Activated T-helper 1 cell treated with anti-CD3 and anti-CD28 coated beads, Interleukin-12 subunit alpha, Interleukin-12 subunit beta, Interleukin-2, Interleukin-4 antibody, amounts not matched to agents 30 ng/mL and 10 ng/mL and 1 ng/mL, durations not matched to agents 14 hours and 24 hours and 36 hours (primary cell): Measurements from ENCODE around the gene ISY1. TPM values are rescaled to one million over a fixed set of nuclear protein-coding genes. Genes with fewer than 3 reads are reported as not detected.
A peak's percentile ranks its signal among the peaks of the same experiment; 100 is the strongest.
"Not testable (repeated sequence)": the region's sequence is repeated elsewhere in the genome, so short reads cannot be mapped to it uniquely, and the experiment has no call there.

Experiments
- DNase-seq: peaks from one replicate; pipeline ENCODE4 v3.0.0; 2021; ENCODE audit warnings: low spot score
- H3K27ac Mint-ChIP-seq: one replicate; pipeline ENCODE4 v1.8.0; 2021; ENCODE audit warnings: mild to moderate bottlenecking, mixed read lengths
- H3K27me3 Mint-ChIP-seq: one replicate; pipeline ENCODE4 v1.8.0; 2022; ENCODE audit warnings: mild to moderate bottlenecking, moderate library complexity, mixed read lengths; ENCODE audit not compliant: insufficient read depth
- H3K36me3 Mint-ChIP-seq: one replicate; pipeline ENCODE4 v1.8.0; 2021; ENCODE audit warnings: low read depth, mixed read lengths
- H3K4me1 Mint-ChIP-seq: one replicate; pipeline ENCODE4 v1.8.0; 2021; ENCODE audit warnings: low read depth, mixed read lengths
- H3K4me3 Mint-ChIP-seq: one replicate; pipeline ENCODE4 v1.8.0; 2021; ENCODE audit warnings: mild to moderate bottlenecking, moderate library complexity, mixed read lengths
- H3K9me3 Mint-ChIP-seq: one replicate; pipeline ENCODE4 v1.8.0; 2021; ENCODE audit warnings: mixed read lengths
- intact Hi-C: fragments of 100-400 bp; cut with micrococcal nuclease; formaldehyde crosslinking; loops from one replicate; pipeline ENCODE4 v1.15.1; 2024
- total RNA-seq: library from RNA; stranded (reverse); gene quantifications from 2 replicates; pipeline ENCODE4 v1.2.3, GENCODE V29; 2022

ISY1 gene
- total RNA-seq, 1 donor from 2014 or later = 75.4 TPM

DNA sequence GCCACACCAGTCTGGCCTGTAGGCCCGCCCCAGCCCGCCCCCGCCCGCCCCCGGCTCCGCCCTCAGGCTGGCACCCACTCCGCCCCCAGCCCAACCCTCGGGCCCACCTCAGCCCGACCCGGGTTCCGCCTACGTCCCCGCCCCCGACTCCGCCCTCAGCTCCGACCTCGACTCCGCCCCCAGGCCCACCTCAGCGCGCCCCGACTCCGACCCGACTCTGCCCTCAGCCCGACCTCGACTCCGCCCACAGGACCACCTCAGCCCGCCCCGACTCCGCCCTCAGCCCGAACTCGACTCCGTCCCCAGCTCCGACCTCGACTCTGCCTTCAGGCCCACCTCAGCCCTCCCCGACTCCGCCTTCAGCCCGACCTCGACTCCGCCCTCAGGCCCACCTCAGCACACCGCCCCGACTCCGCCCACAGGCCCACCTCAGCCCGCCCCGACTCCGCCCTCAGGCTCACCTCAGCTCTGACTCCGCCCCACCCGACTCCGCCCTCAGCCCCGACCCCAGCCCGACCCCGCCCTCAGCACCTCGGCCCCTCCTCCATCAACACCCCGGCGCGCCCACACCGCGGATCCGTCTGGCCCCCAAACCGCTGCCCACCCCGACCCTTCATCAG lies 39.0 kb downstream of the ISY1 start, which contains the start of gene RAB43:
RAB43 (minus strand) TSS at position 13 of the 620 bp plus-strand sequence. CDS start 315 bp downstream, outside the sequence.
- H3K27me3 Mint-ChIP-seq = no peaks in the 10 kb centered on the region
- intact Hi-C loops = loop anchor here (2.0 to 5.0 kb wide), 7 partner anchors 55 to 333 kb away; partner anchors contain the start of genes ACAD9 and IFT122
- peaks cover 48% of the 10 kb centered on the region for H3K4me1 Mint-ChIP-seq
- DNase-seq = peak; percentile 77
- no peaks in the 10 kb centered on the region for H3K9me3 Mint-ChIP-seq
- peaks cover 24% of the 10 kb centered on the region for H3K36me3 Mint-ChIP-seq
- H3K4me3 Mint-ChIP-seq = peak within 1 kb of the TSS; percentile 94
- H3K27ac Mint-ChIP-seq = peak within 1 kb of the TSS; percentile 99

DNA sequence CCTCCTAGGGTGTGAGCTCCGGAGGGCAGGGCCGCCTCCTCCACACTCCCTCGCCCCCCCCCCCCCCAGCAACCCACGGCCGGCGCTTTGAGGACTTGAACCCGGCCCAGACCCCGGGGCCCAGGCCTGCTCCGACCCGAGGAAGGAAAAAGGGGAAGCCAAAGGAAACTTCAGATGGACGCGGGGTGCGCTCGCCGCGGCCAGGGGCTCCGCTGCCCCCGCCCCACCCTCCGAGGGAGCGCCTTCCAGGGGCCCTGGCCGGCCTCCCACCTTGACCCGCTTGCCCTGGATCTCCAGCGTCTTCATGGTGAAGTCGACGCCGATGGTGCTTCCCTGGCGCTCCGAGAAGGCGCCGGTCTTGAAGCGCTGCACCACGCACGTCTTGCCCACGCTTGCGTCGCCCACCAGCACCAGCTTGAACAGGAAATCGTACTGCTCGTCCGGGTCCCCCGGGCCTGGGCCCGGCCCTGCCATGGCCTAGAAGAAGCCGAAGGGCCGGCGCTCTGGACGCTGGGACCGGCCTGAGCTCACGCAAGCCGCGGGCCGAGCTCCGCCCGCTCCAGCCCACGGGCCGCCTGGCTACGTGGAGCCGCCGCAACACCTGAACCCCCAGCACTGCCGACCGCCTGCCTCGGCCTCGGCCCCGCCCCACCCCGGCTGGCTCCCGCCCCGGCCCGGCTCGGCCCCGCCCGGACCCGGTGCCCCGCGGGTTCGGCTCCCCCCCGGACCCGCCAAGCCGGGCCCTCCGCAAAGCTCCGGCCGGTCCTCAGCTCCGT lies 39.7 kb downstream of the ISY1 start:
- peaks cover 29% of the 10 kb centered on the region for H3K36me3 Mint-ChIP-seq

DNA sequence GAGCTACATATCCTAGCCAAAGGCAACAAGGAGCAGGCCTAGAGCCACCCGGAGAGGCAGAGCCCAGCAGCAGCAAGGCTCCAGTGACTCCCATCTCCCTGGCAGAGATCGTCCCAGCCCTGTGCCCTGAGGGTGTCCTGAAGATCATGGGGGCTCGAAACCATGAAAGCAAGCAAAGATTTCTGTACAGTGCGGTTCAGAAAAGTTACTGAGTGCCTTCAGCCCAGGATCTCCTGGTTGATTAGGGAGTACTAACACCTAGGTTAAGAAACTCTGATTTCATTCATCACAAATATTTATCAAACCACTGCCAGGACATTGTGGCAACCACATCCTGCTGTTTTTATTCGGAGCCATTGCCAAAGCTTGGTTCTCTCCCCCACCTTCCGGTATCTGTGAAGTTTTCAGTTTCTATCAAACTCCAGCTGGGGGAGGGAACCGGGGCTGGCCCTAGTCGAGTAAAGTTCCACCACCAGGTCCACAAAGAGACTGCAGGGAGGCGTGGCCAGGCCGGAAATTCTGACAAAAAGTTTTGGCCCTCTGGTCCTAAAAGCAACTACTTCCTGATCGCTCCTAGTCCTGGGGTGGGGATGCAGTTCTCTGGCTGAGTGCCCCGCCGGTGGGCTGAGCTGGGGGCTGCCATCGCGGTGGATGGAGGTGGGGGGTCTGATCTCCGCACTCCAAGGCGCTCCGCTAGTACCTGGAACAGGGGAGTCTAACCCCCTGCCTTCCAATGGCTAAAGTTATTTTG lies 40.4 kb downstream of the ISY1 start:
- intact Hi-C loops = loop anchor here (1.0 to 5.0 kb wide), 15 partner anchors 8 to 332 kb away; partner anchors contain the start of genes ACAD9, CFAP92, CNBP and COPG1
- Mint-ChIP-seq H3K27ac (peak overlapping the region; percentile 99), H3K36me3 (peaks cover 33% of the 10 kb centered on the region), H3K4me3 (peak overlapping the region; percentile 94), H3K9me3 (no peaks in the 10 kb centered on the region), H3K27me3 (no peaks in the 10 kb centered on the region), H3K4me1 (peaks cover 61% of the 10 kb centered on the region)
- peak; percentile 90 for DNase-seq

More for the DNA sequence above, 39.7 kb downstream of the ISY1 start:
- Mint-ChIP-seq H3K9me3 (no peaks in the 10 kb centered on the region), H3K27ac (peak overlapping the region; percentile 99), H3K27me3 (no peaks in the 10 kb centered on the region), H3K4me1 (peaks cover 55% of the 10 kb centered on the region), H3K4me3 (peak overlapping the region; percentile 94)
- intact Hi-C loops = loop anchor here (2.0 to 5.0 kb wide), 7 partner anchors 54 to 332 kb away; partner anchors contain the start of genes ACAD9 and IFT122
- DNase-seq = no peak

DNA sequence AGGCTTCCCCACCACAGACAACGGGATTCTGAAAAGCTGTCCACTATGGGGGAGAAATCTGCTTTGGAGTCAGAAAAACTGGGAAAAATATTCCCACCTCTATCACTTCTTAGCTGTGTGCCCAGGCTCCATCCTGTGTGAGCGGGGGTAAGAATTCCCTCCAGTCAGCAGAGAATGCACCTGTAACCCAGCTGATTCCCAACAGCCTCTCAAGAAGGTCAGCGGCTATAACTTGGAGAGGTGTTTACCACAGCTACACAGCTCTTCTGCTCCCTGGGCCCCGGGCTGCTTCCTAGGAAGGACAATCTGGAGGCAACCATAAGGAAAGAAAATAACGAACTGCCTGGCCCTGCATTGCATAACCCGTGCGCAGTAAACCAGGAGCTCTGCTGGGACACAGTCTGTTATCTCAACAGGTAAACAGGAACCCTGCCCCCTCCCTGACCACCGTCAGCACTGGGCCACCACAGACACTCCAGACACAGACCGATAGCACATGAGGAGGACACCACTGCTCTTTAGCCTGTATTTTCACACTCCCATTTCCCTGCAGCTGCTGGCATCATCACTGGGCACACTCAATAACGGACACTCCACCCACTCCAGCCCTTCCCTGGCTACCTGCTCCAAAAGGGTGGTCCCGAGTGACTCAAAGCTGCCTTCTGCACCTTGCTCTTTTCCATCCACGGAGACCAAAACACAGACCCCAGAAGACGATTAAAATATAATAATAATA lies 41.3 kb downstream of the ISY1 start:
- intact Hi-C loops = loop anchor here (1.0 to 5.0 kb wide), 17 partner anchors 7 to 502 kb away; partner anchors contain the start of genes ACAD9, CFAP92, CNBP and COPG1
- peaks cover 38% of the 10 kb centered on the region for H3K36me3 Mint-ChIP-seq
- peak overlapping the region; percentile 99 for H3K27ac Mint-ChIP-seq
- no peak for DNase-seq
- peaks cover 67% of the 10 kb centered on the region for H3K4me1 Mint-ChIP-seq
- no peaks in the 10 kb centered on the region for H3K27me3 Mint-ChIP-seq
- H3K4me3 Mint-ChIP-seq = peak overlapping the region; percentile 94
- H3K9me3 Mint-ChIP-seq = no peaks in the 10 kb centered on the region

DNA sequence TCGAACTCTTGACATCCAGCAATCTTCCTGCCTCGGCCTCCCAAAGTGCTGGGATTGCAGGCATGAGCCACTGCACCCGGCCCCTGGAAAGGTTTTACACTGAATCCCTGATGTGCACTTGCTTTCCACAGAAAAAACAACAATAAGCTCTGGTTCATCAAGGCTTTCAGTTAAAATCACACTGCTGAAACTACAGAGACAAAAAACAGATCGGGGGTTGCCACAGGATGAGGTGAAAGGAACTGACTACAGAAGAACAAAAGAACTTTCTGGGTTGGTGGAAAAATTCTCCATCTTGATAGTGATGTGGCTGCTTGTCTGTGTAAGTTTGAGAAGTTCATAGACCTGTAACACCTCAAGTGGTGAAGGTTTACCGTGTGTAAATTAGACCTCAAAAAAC lies 42.1 kb downstream of the ISY1 start:
- H3K4me1 Mint-ChIP-seq = peaks cover 75% of the 10 kb centered on the region
- no peaks in the 10 kb centered on the region for H3K27me3 Mint-ChIP-seq
- intact Hi-C loops = loop anchor here (1.0 to 5.0 kb wide), 3 partner anchors 16 to 501 kb away; no protein-coding TSS in a partner anchor
- H3K27ac Mint-ChIP-seq = peak overlapping the region; percentile 99
- peaks cover 44% of the 10 kb centered on the region for H3K36me3 Mint-ChIP-seq
- DNase-seq = peak; percentile 54
- H3K4me3 Mint-ChIP-seq = peak overlapping the region; percentile 94
- no peaks in the 10 kb centered on the region for H3K9me3 Mint-ChIP-seq

DNA sequence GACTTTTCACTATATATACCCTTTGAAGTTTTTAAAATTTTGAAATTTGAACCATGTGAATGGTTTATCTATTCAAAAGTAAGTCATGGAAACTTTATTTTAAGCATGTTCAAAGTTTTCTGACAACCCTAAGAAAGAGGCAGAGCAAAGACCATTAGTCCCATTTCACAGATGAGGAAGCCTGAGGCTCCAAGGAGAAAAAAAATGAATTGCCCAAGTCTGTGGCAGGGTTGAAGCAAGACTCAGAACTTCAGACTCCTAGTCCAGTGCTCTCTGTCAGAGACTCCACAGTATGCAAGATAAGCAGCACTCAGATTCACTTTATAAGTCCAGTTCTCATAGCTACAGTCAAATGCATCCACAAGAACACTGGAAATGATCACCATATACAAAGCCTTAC lies 43.7 kb downstream of the ISY1 start:
- intact Hi-C loops = loop anchor here (5.0 kb wide), 1 partner anchor 500 kb away; no protein-coding TSS in a partner anchor
- no peak for DNase-seq

DNA sequence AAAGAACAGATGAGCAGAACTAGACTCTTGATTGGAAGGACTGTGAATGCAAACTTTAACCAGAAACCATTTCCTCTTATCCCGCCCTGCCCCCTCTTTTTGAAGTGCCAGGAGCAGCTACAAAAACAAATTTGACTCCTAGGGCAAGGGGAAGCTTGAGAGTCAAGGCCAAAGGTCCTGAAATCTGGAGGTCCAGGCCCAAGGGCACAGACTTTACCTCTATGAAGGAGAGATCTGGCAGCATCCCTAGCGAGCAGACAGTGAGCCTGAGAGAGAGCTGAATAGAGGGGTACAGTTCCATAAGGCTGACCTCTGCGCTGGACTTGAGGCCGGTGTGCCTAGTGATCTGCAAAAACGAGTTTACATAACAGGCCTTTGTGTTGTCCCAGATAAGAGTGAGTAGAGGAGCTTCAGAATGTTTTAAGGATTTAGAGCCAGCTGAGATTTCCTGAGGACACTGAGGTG lies 44.3 kb downstream of the ISY1 start:
- Mint-ChIP-seq H3K4me3 (peak overlapping the region; percentile 78), H3K36me3 (peaks cover 55% of the 10 kb centered on the region), H3K4me1 (peaks cover 80% of the 10 kb centered on the region), H3K9me3 (no peaks in the 10 kb centered on the region), H3K27ac (peak overlapping the region; percentile 92), H3K27me3 (no peaks in the 10 kb centered on the region)
- no peak for DNase-seq
- intact Hi-C loops = loop anchor here (5.0 kb wide), 1 partner anchor 499 kb away; no protein-coding TSS in a partner anchor

More for the DNA sequence above, 43.7 kb downstream of the ISY1 start:
- Mint-ChIP-seq H3K36me3 (peaks cover 54% of the 10 kb centered on the region), H3K4me3 (peak overlapping the region; percentile 94), H3K9me3 (no peaks in the 10 kb centered on the region), H3K27ac (peak overlapping the region; percentile 99), H3K27me3 (no peaks in the 10 kb centered on the region), H3K4me1 (peaks cover 74% of the 10 kb centered on the region)

DNA sequence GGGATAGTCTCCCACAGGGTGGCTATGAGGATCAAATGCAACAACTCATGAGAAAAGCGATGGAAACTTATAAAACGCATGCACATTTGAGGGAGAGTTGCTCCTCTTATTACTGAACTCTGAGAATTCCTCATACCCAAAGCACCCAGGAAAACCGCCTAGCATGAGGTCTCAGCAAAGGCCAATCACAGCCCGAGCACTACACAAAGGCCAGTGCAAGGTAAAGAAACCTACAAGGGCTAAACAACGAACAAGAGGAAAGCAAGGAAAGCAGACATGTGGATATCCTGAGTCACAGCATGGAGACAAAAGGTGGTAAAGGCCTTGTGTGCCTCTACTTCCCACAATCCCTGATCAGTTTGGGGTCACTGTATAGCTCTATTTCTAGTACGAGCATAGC lies 46.4 kb downstream of the ISY1 start:
- intact Hi-C loops = no loop called here
- H3K36me3 Mint-ChIP-seq = peaks cover 58% of the 10 kb centered on the region
- H3K27ac Mint-ChIP-seq = peak overlapping the region; percentile 86
- no peaks in the 10 kb centered on the region for H3K27me3 Mint-ChIP-seq
- H3K4me1 Mint-ChIP-seq = peaks cover 86% of the 10 kb centered on the region
- no peak for DNase-seq
- peak overlapping the region; percentile 47 for H3K4me3 Mint-ChIP-seq
- no peaks in the 10 kb centered on the region for H3K9me3 Mint-ChIP-seq

DNA sequence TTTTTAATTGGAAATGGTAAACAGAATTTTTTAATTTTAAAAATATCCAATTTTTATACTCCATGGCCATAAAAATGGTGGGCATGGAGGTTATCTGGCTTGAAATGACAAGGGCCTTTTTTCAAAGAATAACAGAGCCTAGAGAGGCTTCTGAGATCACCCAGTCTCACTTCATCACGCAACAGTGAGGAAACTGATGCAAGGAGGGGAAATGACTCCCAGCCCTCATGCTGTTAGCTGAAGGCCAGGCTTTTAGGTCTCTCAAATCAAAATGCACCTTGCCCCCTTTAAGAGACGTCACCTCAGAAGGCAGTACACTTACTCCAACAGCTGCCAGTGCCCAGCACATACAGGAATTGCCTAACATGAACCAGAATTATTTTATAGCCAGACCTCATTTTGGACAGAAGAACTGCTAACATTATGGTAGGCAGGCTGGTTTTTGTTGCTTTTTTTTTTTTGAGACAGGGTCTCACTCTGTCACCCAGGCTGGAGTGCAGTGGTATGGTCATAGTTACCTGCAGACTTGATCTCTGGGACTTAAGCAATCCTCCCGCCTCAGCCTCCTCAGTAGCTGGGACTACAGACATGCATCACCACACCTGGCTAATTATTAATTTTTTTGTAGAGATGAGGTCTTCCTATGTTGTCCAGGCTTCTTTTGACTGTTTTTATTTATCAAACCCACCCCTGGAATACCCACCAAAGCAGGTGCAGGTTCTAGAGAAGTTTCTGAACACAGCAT lies 48.4 kb downstream of the ISY1 start:
- Mint-ChIP-seq H3K27me3 (no peaks in the 10 kb centered on the region), H3K4me3 (peak overlapping the region; percentile 59), H3K9me3 (no peaks in the 10 kb centered on the region), H3K36me3 (peaks cover 60% of the 10 kb centered on the region), H3K4me1 (peaks cover 82% of the 10 kb centered on the region), H3K27ac (peak overlapping the region; percentile 92)
- intact Hi-C loops = loop anchor here (1.0 kb wide), 1 partner anchor 8 kb away; no protein-coding TSS in a partner anchor
- DNase-seq = peak; percentile 31

DNA sequence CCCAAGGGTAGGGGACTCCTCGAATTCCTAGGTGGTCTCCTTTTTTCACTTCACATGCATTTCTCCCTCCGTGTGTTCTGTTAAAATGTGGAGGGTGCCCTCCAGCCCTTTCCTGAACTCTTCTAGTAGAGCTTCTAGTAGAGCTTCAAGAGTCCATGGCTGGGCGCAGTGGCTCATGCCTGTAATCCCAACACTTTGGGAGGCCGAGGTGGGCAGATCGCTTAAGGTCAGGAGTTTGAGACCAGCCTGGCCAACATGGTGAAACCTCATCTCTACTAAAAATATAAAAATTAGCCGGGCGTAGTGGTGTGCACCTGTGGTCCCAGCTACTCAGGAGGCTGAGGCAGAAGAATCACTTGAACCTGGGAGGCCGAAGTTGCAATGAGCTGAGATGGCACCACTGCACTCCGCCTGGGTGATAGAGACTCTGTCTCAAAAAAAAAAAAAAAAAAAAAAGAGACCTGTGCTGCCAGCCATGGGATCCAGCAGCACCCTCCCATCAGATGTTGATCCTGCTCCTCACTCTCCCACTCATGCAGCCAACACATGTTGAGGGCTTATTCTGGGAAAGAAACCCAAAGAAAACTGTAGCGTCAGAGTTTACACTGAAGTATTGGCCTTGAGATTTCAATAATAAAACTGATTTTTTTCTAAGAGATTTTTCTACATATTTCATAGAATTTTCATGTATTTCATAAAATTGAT lies 49.6 kb downstream of the ISY1 start:
- Mint-ChIP-seq H3K4me1 (peaks cover 70% of the 10 kb centered on the region), H3K36me3 (peaks cover 54% of the 10 kb centered on the region), H3K27ac (peak overlapping the region; percentile 67)
- intact Hi-C loops, H3K27me3 Mint-ChIP-seq, H3K9me3 Mint-ChIP-seq, H3K4me3 Mint-ChIP-seq, DNase-seq: not testable (repeated sequence)

DNA sequence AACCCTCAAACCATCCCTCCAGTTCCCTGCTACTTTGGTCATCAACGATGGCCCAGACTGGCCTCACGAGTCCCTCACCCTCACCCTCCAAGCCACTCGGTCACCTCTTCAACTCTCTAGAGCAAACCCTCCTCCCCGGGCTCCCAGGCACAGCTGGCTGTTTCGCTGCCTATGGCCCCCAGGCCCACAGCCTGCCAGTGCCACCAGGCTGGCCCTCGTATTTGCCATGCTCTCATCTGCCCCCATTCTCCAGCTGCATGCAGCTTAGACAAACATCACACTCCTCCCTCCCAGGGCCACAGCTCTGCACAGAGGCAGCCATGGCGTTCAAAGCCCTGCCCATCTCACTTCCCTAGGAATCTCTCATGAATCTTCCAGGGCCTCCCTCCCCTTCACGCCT lies 53.1 kb downstream of the ISY1 start:
- H3K27ac Mint-ChIP-seq = peak overlapping the region; percentile 76
- peaks cover 57% of the 10 kb centered on the region for H3K4me1 Mint-ChIP-seq
- no peaks in the 10 kb centered on the region for H3K27me3 Mint-ChIP-seq
- peaks cover 42% of the 10 kb centered on the region for H3K36me3 Mint-ChIP-seq
- DNase-seq = no peak
- H3K9me3 Mint-ChIP-seq = no peaks in the 10 kb centered on the region
- H3K4me3 Mint-ChIP-seq = no peak overlapping the region
- intact Hi-C loops = no loop called here
